Measurements from ENCODE around the gene ZFP3.

GRCh38 chr17:5045496-5045895 is 32.8 kb upstream of the ZFP3 start:
- no peak for TF ChIP-seq YY1 (IDR thresholded peaks at IDR 0.05; ENCODE audit: insufficient read depth, insufficient read length)
- no peak for TF ChIP-seq ZNF274 (IDR thresholded peaks at IDR 0.05; ENCODE audit: low read depth, low read length)
